Measurements from ENCODE around the gene ACTN4.
"Not testable (repeated sequence)": the region's sequence is repeated elsewhere in the genome, so short reads cannot be mapped to it uniquely, and the experiment has no call there.

The ACTN4 gene

GRCh38 chr19:38741670-38742069 is 94.2 kb downstream of the ACTN4 start:
- no peak for DNase-seq

GRCh38 chr19:38742296-38742695 is 94.8 kb downstream of the ACTN4 start:
- no peak for DNase-seq

- DNase-seq, result no peak
Measured at GRCh38 chr19:38742906-38743305, 95.5 kb downstream of the ACTN4 start.

- no peak for DNase-seq
Measured at GRCh38 chr19:38743394-38744297, 96.2 kb downstream of the ACTN4 start.

- DNase-seq, result no peak
Measured at GRCh38 chr19:38744298-38744681, 96.8 kb downstream of the ACTN4 start, which contains the start of gene CAPN12. TSS of gene CAPN12 (minus strand) at chr19:38744474. CDS start at chr19:38744165, 309 bp downstream.

GRCh38 chr19:38744874-38745273 is 97.4 kb downstream of the ACTN4 start:
- no peak for DNase-seq

- no peak for DNase-seq
Measured at GRCh38 chr19:38745316-38745715, 97.9 kb downstream of the ACTN4 start.

- not testable (repeated sequence) for DNase-seq
Measured at GRCh38 chr19:38753783-38754182, 106.3 kb downstream of the ACTN4 start.

GRCh38 chr19:38754196-38754595 is 106.7 kb downstream of the ACTN4 start:
- not testable (repeated sequence) for DNase-seq

- DNase-seq, result no peak
Measured at GRCh38 chr19:38759590-38760003, 112.1 kb downstream of the ACTN4 start.

- DNase-seq, result not testable (repeated sequence)
Measured at GRCh38 chr19:38760805-38761517, 113.5 kb downstream of the ACTN4 start.

- DNase-seq, result not testable (repeated sequence)
Measured at GRCh38 chr19:38761884-38762389, 114.5 kb downstream of the ACTN4 start.

- DNase-seq, result no peak
Measured at GRCh38 chr19:38763795-38764220, 116.4 kb downstream of the ACTN4 start.

GRCh38 chr19:38765214-38765613 is 117.8 kb downstream of the ACTN4 start:
- no peak for DNase-seq

GRCh38 chr19:38766276-38767047 is 119.0 kb downstream of the ACTN4 start:
- DNase-seq, result no peak

GRCh38 chr19:38769635-38770211 is 122.3 kb downstream of the ACTN4 start:
- no peak for DNase-seq

- DNase-seq, result not testable (repeated sequence)
Measured at GRCh38 chr19:38770228-38770948, 122.9 kb downstream of the ACTN4 start.

- DNase-seq, result not testable (repeated sequence)
Measured at GRCh38 chr19:38770949-38771275, 123.5 kb downstream of the ACTN4 start.

GRCh38 chr19:38771569-38771968 is 124.1 kb downstream of the ACTN4 start:
- not testable (repeated sequence) for DNase-seq

- no peak for DNase-seq
Measured at GRCh38 chr19:38773469-38774177, 126.2 kb downstream of the ACTN4 start, which contains the start of gene LGALS7. TSS of gene LGALS7 (minus strand) at chr19:38773517. CDS start at chr19:38773492, 25 bp downstream.
